22Rv1 (cell line): Measurements from ENCODE around the gene FILIP1.

ENCODE experiments used
- H3K27ac ChIP-seq: fragments of 450-650 bp; 2 replicates; pipeline ENCODE4 v1.5.1; 2017
- ZFX ChIP-seq: fragments of 450-650 bp; IDR thresholded peaks from 2 replicates; pipeline ENCODE4 v1.6.1; 2017; ENCODE audit warnings: antibody characterized with exemption, borderline replicate concordance
- TF ChIP-seq, protein P1 (sequence below): fragments of 450-650 bp; IDR thresholded peaks from 2 replicates; pipeline ENCODE4 v1.5.1; 2017; ENCODE audit warnings: mild to moderate bottlenecking

Gene FILIP1

DNA sequence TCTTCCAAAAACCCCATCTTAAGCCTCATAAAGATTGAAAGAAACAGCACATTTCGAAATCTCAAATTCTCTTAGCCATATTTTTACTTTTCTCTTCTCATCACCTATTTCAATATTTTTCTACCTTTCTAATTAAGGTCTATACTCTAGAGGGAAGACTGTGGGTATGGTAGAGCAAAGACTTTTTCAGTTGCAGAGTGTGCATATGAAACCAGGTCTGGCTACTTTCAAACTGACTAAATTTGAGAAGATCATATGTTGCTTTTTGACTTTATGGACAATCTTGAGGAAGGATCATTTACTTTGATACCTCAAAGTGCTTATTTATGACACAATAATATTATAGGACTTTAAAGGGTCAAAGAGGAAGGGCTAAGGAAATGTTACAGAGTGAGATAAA is 20.7 kb downstream of the FILIP1 start:
- TF ChIP-seq, protein P1, sequence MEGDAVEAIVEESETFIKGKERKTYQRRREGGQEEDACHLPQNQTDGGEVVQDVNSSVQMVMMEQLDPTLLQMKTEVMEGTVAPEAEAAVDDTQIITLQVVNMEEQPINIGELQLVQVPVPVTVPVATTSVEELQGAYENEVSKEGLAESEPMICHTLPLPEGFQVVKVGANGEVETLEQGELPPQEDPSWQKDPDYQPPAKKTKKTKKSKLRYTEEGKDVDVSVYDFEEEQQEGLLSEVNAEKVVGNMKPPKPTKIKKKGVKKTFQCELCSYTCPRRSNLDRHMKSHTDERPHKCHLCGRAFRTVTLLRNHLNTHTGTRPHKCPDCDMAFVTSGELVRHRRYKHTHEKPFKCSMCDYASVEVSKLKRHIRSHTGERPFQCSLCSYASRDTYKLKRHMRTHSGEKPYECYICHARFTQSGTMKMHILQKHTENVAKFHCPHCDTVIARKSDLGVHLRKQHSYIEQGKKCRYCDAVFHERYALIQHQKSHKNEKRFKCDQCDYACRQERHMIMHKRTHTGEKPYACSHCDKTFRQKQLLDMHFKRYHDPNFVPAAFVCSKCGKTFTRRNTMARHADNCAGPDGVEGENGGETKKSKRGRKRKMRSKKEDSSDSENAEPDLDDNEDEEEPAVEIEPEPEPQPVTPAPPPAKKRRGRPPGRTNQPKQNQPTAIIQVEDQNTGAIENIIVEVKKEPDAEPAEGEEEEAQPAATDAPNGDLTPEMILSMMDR: no peak
- TF ChIP-seq ZFX: no peak
- no peak overlapping the region for H3K27ac ChIP-seq

DNA sequence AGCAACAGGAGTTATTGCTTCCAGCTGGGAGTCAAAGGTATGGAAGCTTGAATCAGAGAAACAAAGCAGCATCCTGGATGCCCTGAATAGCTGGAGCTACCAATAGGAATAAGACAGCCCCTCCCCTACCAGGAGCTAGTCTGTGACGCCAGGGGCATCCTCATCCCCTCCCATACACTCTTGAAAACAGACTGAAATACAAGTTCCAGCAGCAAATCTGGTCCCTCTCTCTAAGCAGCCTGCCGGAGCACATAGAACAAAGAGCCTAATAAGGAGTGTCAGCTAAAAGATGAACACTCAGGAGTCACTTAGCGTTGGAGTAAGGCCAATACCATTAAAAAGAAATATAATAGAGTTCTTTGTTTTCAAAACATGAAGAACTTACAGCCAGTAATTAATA is 25.6 kb downstream of the FILIP1 start:
- no peak for TF ChIP-seq ZFX
- TF ChIP-seq, protein P1: no peak
- H3K27ac ChIP-seq: no peak overlapping the region

DNA sequence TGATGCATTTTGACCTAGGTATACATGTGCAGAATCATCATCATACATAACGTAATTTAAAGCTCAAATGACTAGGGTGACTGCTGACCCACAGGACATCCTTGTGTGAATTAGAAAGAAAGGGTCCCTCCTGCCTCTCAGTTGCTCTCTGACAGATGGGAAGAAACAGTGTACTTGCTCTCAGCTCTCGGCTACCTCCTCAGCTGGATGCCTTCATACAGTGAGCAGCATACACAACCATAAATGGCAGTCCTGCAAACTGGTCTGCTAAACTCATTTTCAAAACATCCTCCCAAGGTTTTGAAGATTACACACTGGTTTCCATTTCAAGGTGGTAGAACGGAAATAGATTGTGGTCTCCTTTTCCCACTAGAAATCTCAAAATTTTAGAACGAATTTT is 26.3 kb downstream of the FILIP1 start:
- no peak overlapping the region for H3K27ac ChIP-seq
- TF ChIP-seq ZFX: no peak
- TF ChIP-seq, protein P1: no peak

- H3K27ac ChIP-seq: no peak overlapping the region
- TF ChIP-seq ZFX: no peak
- TF ChIP-seq, protein P1: no peak
Observed at GRCh38 chr6:75466636-75467035, 27.0 kb downstream of the FILIP1 start.

- no peak for TF ChIP-seq ZFX
- TF ChIP-seq, protein P1: no peak
- no peak overlapping the region for H3K27ac ChIP-seq
Observed at GRCh38 chr6:75463908-75464307, 29.7 kb downstream of the FILIP1 start.

GRCh38 chr6:75463061-75463460 is 30.5 kb downstream of the FILIP1 start:
- H3K27ac ChIP-seq: no peak overlapping the region
- TF ChIP-seq, protein P1: no peak
- TF ChIP-seq ZFX: no peak

GRCh38 chr6:75460681-75461080 is 32.9 kb downstream of the FILIP1 start:
- TF ChIP-seq, protein P1: no peak
- TF ChIP-seq ZFX: no peak
- no peak overlapping the region for H3K27ac ChIP-seq
